GM12878 (cell line): ENCODE results near the gene TEPSIN. TPM values are rescaled to one million over a fixed set of nuclear protein-coding genes. Genes with fewer than 3 reads are reported as not detected.

ENCODE experiments used
- ATAC-seq: fragments of 200-7000 bp; cut with Tn5 transposase; 3 replicates; pipeline ENCODE4 v1.9.1; 2020; ENCODE audit warnings: mild to moderate bottlenecking, moderate library complexity
- BruUV-seq: library from RNA; stranded (reverse); fragments of 400-500 nt; replicated peaks from 2 replicates; lab custom pipeline; 2021; lab: Mats Ljungman, UMichigan
- CTCF ChIA-PET: fragments of 300-600 bp; sonication (Branson Sonifier 250); formaldehyde crosslinking; extraction: SDS; loops from one replicate; lab custom pipeline; 2021; ENCODE audit warnings: inconsistent platforms; lab: Yijun Ruan, JAX
- POLR2A ChIA-PET: fragments of 350-600 bp; formaldehyde crosslinking; extraction: SDS; loops from one replicate; lab custom pipeline; 2021; ENCODE audit warnings: inconsistent platforms; lab: Charles Lee
- RAD21 ChIA-PET: fragments of 300-600 bp; sonication (Branson Sonifier 250); formaldehyde crosslinking; loops from one replicate; lab custom pipeline; 2023; ENCODE audit warnings: antibody characterized with exemption; ENCODE audit not compliant: unreplicated experiment; lab: Charles Lee
- SMC1A ChIA-PET: fragments of 300-600 bp; sonication (Branson Sonifier 250); formaldehyde crosslinking; loops from one replicate; lab custom pipeline; 2023; ENCODE audit not compliant: unreplicated experiment, uncharacterized antibody; lab: Charles Lee
- DNase-seq: peaks from one replicate; pipeline ENCODE4 v3.0.0-alpha.2; 2011; ENCODE audit warnings: low read depth, low spot score
- FAIRE-seq: peaks from 3 replicates; lab custom pipeline; 2011; peaks lifted over from hg19 to GRCh38; lab: Jason Lieb, UNC
- H2AFZ ChIP-seq: 2 replicates; pipeline ENCODE4 v1.6.0; 2011; ENCODE audit warnings: low read depth, low read length, control low read depth; ENCODE audit not compliant: control insufficient read depth
- H3K27ac ChIP-seq: 2 replicates; pipeline ENCODE4 v1.5.1; 2011; ENCODE audit warnings: control low read depth; ENCODE audit not compliant: control insufficient read depth, insufficient read depth
- H3K27me3 ChIP-seq, 2 experiments: replicated peaks in 1 of 2; 2 replicates each; pipeline versions ENCODE4 v1.6.0 to v1.6.1; 2011; ENCODE audit warnings: low read length in 1 of 2; ENCODE audit not compliant: control insufficient read depth in 2 of 2, insufficient read depth in 2 of 2
- H3K36me3 ChIP-seq, 2 experiments: 2 replicates each; pipeline ENCODE4 v1.5.1; 2011; ENCODE audit warnings: low read length in 1 of 2; ENCODE audit not compliant: control insufficient read depth in 2 of 2, insufficient read depth in 2 of 2
- H3K4me1 ChIP-seq: 2 replicates; pipeline ENCODE4 v1.6.1; 2011; ENCODE audit warnings: mild to moderate bottlenecking, low read length, moderate library complexity, mixed read lengths; ENCODE audit not compliant: control insufficient read depth, insufficient read depth
- H3K4me2 ChIP-seq: 2 replicates; pipeline ENCODE4 v1.6.0; 2011; ENCODE audit warnings: control low read depth; ENCODE audit not compliant: control insufficient read depth, insufficient read depth
- H3K4me3 ChIP-seq: fragments of 200-600 bp; sonication (generic); 2 replicates; pipeline ENCODE4 v1.5.1; 2016
- H3K79me2 ChIP-seq: 2 replicates; pipeline ENCODE4 v1.6.0; 2011; ENCODE audit warnings: low read length; ENCODE audit not compliant: control insufficient read depth, insufficient read depth
- H3K9ac ChIP-seq: 2 replicates; pipeline ENCODE4 v1.8.0; 2011; ENCODE audit warnings: low read length, control low read depth, mixed read lengths; ENCODE audit not compliant: control insufficient read depth, insufficient read depth
- H3K9me3 ChIP-seq: replicated peaks from 3 replicates; pipeline ENCODE4 v1.5.1; 2011; ENCODE audit warnings: mild to moderate bottlenecking, low read length; ENCODE audit not compliant: control insufficient read depth, insufficient read depth
- H4K20me1 ChIP-seq: 2 replicates; pipeline ENCODE4 v1.6.0; 2011; ENCODE audit not compliant: control insufficient read depth, insufficient read depth
- BMI1 ChIP-seq: fragments of 450-650 bp; IDR thresholded peaks from 2 replicates; pipeline ENCODE4 v1.6.1; 2016; ENCODE audit warnings: mild to moderate bottlenecking, moderate library complexity, borderline replicate concordance
- BRCA1 ChIP-seq: IDR thresholded peaks from 2 replicates; pipeline ENCODE4 v1.6.1; 2011; ENCODE audit warnings: low read depth, low read length, improper control_type of control experiment
- CEBPB ChIP-seq, 2 experiments: fragments of 150-350 bp in 1 of 2; IDR thresholded peaks; 2 replicates each; pipeline ENCODE4 v1.6.1; 2012 to 2014; ENCODE audit warnings: low read depth in 2 of 2, low read length in 2 of 2, borderline replicate concordance in 1 of 2, inconsistent platforms in 1 of 2
- EGR1 ChIP-seq, 2 experiments: IDR thresholded peaks; 1 replicate in 1 of 2; 2 replicates in 1 of 2; pipeline ENCODE4 v1.6.1; 2011 to 2012; ENCODE audit warnings: low read depth in 2 of 2, low read length in 2 of 2, borderline replicate concordance in 1 of 2, mild to moderate bottlenecking in 1 of 2, moderate library complexity in 1 of 2
- NFXL1 ChIP-seq: fragments of 450-650 bp; IDR thresholded peaks from 2 replicates; pipeline ENCODE4 v1.6.1; 2017; ENCODE audit warnings: antibody characterized with exemption, mild to moderate bottlenecking, borderline replicate concordance
- PAX5 ChIP-seq: IDR thresholded peaks from 2 replicates; pipeline ENCODE4 v1.6.1; 2011; ENCODE audit warnings: low read depth, low read length, borderline replicate concordance
- RB1 ChIP-seq: fragments of 450-650 bp; formaldehyde crosslinking; IDR thresholded peaks from 2 replicates; pipeline ENCODE4 v1.6.1; 2017; ENCODE audit warnings: mild to moderate bottlenecking, borderline replicate concordance
- RELA ChIP-seq: fragments of 450-650 bp; IDR thresholded peaks from 2 replicates; pipeline ENCODE4 v1.8.0; 2014; ENCODE audit warnings: borderline replicate concordance; ENCODE audit not compliant: partially characterized antibody
- SKIL ChIP-seq: fragments of 450-650 bp; IDR thresholded peaks from 2 replicates; pipeline ENCODE4 v1.6.1; 2017; ENCODE audit warnings: mild to moderate bottlenecking, low read depth, inconsistent platforms; ENCODE audit not compliant: poor library complexity, severe bottlenecking
- TARDBP ChIP-seq: IDR thresholded peaks from 2 replicates; pipeline ENCODE4 v1.6.1; 2016; ENCODE audit warnings: borderline replicate concordance
- ZZZ3 ChIP-seq: IDR thresholded peaks from 2 replicates; pipeline ENCODE4 v1.6.1; 2011; ENCODE audit warnings: low read depth; ENCODE audit not compliant: control insufficient read depth, insufficient read length
- WGBS: methylation state at CpG from one replicate; pipeline ENCODE4 v1.1.6; 2016; ENCODE audit warnings: low lambda C conversion rate; ENCODE audit not compliant: insufficient replicate concordance, insufficient coverage; ENCODE audit errors: missing lambda C conversion rate; 5-methylcytosine and 5-hydroxymethylcytosine counted together
- in situ Hi-C: fragments of 300-500 bp; cut with MboI; formaldehyde crosslinking; loops from 9 replicates; pipeline ENCODE4 v1.14.3; 2018; ENCODE audit warnings: mixed read lengths
- intact Hi-C: fragments of 100-400 bp; cut with micrococcal nuclease; formaldehyde crosslinking; loops from one replicate; pipeline ENCODE4 v1.14.2; 2022; ENCODE audit not compliant: unreplicated experiment
- polyA plus RNA-seq, 11 experiments: library from polyadenylated mRNA; depleted of rRNA in 4 of 11; unstranded in 6 of 11; stranded (reverse) in 5 of 11; fragments of >200 nt; fragmentation: Nextera tagmentation in 4 of 11; fragmentation: Illumina TruSeq in 1 of 11; extraction: Ambion mirVana in 4 of 11; extraction: Trizol in 1 of 11; gene quantifications; 1 replicate in 1 of 11; 2 replicates in 10 of 11; pipeline versions ENCODE4 v1.2.1 to v1.2.3, GENCODE V29; 2011 to 2016; ENCODE audit warnings: inconsistent platforms in 2 of 11, missing spikeins in 2 of 11, low read depth in 1 of 11
- total RNA-seq, 4 experiments: library from RNA; depleted of rRNA in 3 of 4; stranded (reverse); fragments of >200 nt in 3 of 4; fragmentation: Illumina TruSeq in 1 of 4; extraction: Trizol in 1 of 4; gene quantifications; 2 replicates each; pipeline versions ENCODE4 v1.2.1 to v1.2.3, GENCODE V29; 2013 to 2021

TEPSIN gene
- total and polyA plus RNA-seq, 10 of the 15 experiments (the other 5 are each of a cell fraction or from before 2014, with no cell fraction given), result 0.87 to 36.7 (median 5.3) TPM

- RAD21 ChIA-PET, result no interaction called here
- no peaks in the 10 kb centered on the region for H3K9me3 ChIP-seq
- H3K27ac ChIP-seq, result no peak overlapping the region
- TF ChIP-seq EGR1 (IDR thresholded peaks at IDR 0.05; ENCODE audit: borderline replicate concordance in 1 of 2, low read depth in 2 of 2, low read length in 2 of 2) (no peak), RELA (no peak), PAX5 (no peak), ZZZ3 (no peak), BRCA1 (no peak), BMI1 (no peak), RB1 (no peak), TARDBP (no peak), SKIL (no peak), NFXL1 (no peak), CEBPB (IDR thresholded peaks at IDR 0.05; ENCODE audit: borderline replicate concordance in 1 of 2, low read depth in 2 of 2, low read length in 2 of 2) (no peak)
- H3K9ac ChIP-seq, result no peak overlapping the region
- intact Hi-C loops (no loop called here), in situ Hi-C loops (no loop called here)
- ATAC-seq, result no peak
- peaks cover 15% of the 10 kb centered on the region for H3K79me2 ChIP-seq
- DNase-seq, result no peak
- no peak overlapping the region for H3K4me2 ChIP-seq
- FAIRE-seq, result no peak
- H3K4me1 ChIP-seq, result peaks cover 3% of the 10 kb centered on the region; the same call in 1 of the 2 replicates
- no peak overlapping the region for H3K4me3 ChIP-seq
- SMC1A ChIA-PET, result no interaction called here
- POLR2A ChIA-PET, result no interaction called here
- WGBS, result 98% methylated on average over 33 of the region's 33 CpGs
- H2AFZ ChIP-seq, result no peak overlapping the region
- no TSS peak for BruUV-seq
- no peaks in the 10 kb centered on the region for H3K27me3 ChIP-seq
- H4K20me1 ChIP-seq, result no peaks in the 10 kb centered on the region
- CTCF ChIA-PET, result no interaction called here
- H3K36me3 ChIP-seq, result peaks cover 6 to 10% of the 10 kb centered on the region in 2 experiments
Measured at GRCh38 chr17:81282141-81282540, 43.3 kb upstream of the TEPSIN start.
